ENCODE measurements around the gene PMFBP1.

DNA sequence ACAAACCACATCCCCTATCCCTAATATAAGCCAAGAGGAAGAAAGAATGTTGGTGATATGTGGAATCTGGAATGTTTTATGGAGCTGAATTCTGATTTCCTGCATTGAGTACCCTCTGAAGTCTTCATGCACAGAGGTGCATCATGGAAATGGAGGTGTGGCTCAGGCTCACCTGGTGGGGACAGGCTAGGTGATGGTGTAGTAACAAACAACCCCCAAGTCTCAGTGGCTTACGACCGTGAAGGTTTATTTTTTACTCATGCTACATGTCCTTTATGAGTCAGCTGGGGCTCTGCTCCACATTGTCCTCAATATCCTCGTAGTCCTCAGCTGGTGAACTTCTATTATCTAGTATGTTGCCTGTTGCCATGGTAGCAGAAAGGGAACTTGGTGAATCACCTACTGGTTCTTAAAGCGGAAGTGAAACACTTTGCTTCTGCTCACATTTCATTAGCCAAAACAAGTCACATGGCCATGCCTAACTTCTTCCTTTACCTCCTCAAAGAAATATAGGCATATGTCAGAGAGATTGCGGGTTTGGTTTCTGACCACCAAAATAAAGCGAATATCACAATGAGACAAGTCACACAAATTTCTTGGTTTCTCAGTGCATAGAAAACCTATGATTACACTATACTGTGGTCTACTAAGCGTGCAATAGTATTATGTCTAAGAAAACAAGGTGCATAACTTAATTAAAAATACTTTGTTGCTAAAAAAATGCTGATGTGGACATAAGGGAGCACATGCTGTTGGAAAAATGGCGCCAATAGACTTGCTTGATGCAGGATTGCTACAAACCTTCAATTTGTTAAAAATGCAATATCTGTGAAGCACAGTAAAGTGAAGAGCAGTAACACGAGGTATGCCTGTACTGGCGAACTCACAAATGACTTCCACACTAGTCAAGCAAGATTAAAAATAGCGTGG is at the start of gene PMFBP1:
- TF ChIP-seq, protein P1, sequence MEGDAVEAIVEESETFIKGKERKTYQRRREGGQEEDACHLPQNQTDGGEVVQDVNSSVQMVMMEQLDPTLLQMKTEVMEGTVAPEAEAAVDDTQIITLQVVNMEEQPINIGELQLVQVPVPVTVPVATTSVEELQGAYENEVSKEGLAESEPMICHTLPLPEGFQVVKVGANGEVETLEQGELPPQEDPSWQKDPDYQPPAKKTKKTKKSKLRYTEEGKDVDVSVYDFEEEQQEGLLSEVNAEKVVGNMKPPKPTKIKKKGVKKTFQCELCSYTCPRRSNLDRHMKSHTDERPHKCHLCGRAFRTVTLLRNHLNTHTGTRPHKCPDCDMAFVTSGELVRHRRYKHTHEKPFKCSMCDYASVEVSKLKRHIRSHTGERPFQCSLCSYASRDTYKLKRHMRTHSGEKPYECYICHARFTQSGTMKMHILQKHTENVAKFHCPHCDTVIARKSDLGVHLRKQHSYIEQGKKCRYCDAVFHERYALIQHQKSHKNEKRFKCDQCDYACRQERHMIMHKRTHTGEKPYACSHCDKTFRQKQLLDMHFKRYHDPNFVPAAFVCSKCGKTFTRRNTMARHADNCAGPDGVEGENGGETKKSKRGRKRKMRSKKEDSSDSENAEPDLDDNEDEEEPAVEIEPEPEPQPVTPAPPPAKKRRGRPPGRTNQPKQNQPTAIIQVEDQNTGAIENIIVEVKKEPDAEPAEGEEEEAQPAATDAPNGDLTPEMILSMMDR (IDR thresholded peaks at IDR 0.05), result no peak
- no peak for TF ChIP-seq POLR2A (IDR thresholded peaks at IDR 0.05)
